ENCODE measurements around the gene SKIC2. TPM values are rescaled to one million over a fixed set of nuclear protein-coding genes. Genes with fewer than 3 reads are reported as not detected.
A peak's percentile ranks its signal among the peaks of the same experiment; 100 is the strongest.

Gene SKIC2
- total and polyA plus RNA-seq, 4 donors, result 28.1 to 78.0 (median 61.6) TPM

GRCh38 chr6:31927242-31927862 is 31.6 kb upstream of the SKIC2 start, which contains the start of gene C2:
Gene C2, plus strand, starts transcription at chr6:31927717. Its CDS starts 36 bp downstream, at chr6:31927753.
- ATAC-seq (ENCODE audit: insufficient read depth, low FRiP score), result peak; percentile 56
- no peak for TF ChIP-seq CTCF (IDR thresholded peaks at IDR 0.05; ENCODE audit: control extremely low read depth, extremely low read depth)
- peak within 1 kb of the TSS in 1 of 2 donors; percentile 81 for H3K27ac ChIP-seq (ENCODE audit: low read depth in 1 of 2, low read length in 1 of 2)
- H3K9me3 ChIP-seq (ENCODE audit: control insufficient read depth in 4 of 4, insufficient read depth in 3 of 4, low read length in 3 of 4), result no peaks in the 10 kb centered on the region
- H3K36me3 ChIP-seq (ENCODE audit: control insufficient read depth in 4 of 4, insufficient read depth in 4 of 4, low read length in 4 of 4), result no peaks in the 10 kb centered on the region
- H3K4me1 ChIP-seq (ENCODE audit: control insufficient read depth in 5 of 5, insufficient read depth in 5 of 5, low read length in 5 of 5), result no peaks in the 10 kb centered on the region
- peak within 1 kb of the TSS; percentile 29 for H3K4me3 ChIP-seq
- WGBS, 2 donors, result 58 to 73% methylated on average over 11 of the region's 11 CpGs
- H3K27me3 ChIP-seq (ENCODE audit: control insufficient read depth in 3 of 3, insufficient read depth in 3 of 3, low read length in 2 of 3), result no peaks in the 10 kb centered on the region
- H3K9ac ChIP-seq (ENCODE audit: insufficient read depth in 1 of 2, low read length in 2 of 2), result no peak within 1 kb of the TSS
- DNase-seq, result no peak

DNA sequence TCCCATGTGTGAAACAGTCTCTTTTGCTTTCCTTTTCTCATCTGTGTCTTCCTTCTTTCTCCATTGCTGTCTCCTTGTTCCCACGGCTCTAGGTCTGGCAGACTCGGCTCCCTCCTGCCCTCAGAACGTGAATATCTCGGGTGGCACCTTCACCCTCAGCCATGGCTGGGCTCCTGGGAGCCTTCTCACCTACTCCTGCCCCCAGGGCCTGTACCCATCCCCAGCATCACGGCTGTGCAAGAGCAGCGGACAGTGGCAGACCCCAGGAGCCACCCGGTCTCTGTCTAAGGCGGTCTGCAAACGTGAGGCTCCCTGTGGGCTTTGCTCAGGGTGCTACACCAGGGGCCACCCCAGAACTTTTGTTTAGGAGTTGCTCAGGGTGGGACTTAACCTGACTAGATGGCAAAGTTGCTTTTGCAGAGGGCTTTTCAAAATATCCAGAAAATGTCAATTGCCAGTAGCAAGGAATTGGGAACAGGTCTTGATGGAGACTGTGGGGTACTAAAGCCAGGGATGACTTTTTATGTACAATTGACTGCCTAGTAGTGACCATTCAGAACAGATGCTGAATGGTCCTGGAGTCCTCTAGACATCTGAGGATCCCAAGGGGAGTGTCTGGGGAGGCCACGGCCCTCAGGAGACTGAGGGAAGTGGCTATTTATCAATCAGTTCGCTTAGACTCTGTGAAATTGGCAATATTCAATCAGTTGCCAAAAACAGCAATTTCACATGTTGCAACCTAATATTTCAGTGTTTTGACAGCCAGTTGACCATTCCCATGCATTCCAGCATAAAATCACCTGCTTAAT is 30.9 kb upstream of the SKIC2 start:
- Histone ChIP-seq H3K27ac (ENCODE audit: low read depth in 1 of 2, low read length in 1 of 2) (peak overlapping the region in 1 of 2 donors; percentile 81), H3K9me3 (ENCODE audit: control insufficient read depth in 4 of 4, insufficient read depth in 3 of 4, low read length in 3 of 4) (no peaks in the 10 kb centered on the region), H3K4me3 (peak overlapping the region; percentile 29), H3K4me1 (ENCODE audit: control insufficient read depth in 5 of 5, insufficient read depth in 5 of 5, low read length in 5 of 5) (no peaks in the 10 kb centered on the region), H3K36me3 (ENCODE audit: control insufficient read depth in 4 of 4, insufficient read depth in 4 of 4, low read length in 4 of 4) (no peaks in the 10 kb centered on the region), H3K27me3 (ENCODE audit: control insufficient read depth in 3 of 3, insufficient read depth in 3 of 3, low read length in 2 of 3) (no peaks in the 10 kb centered on the region), H3K9ac (ENCODE audit: insufficient read depth in 1 of 2, low read length in 2 of 2) (no peak overlapping the region)
- WGBS, 2 donors, result 70 to 87% methylated on average over 11 of the region's 11 CpGs
- ATAC-seq (ENCODE audit: insufficient read depth, low FRiP score), result no peak
- no peak for DNase-seq
- TF ChIP-seq CTCF (IDR thresholded peaks at IDR 0.05; ENCODE audit: control extremely low read depth, extremely low read depth), result no peak

DNA sequence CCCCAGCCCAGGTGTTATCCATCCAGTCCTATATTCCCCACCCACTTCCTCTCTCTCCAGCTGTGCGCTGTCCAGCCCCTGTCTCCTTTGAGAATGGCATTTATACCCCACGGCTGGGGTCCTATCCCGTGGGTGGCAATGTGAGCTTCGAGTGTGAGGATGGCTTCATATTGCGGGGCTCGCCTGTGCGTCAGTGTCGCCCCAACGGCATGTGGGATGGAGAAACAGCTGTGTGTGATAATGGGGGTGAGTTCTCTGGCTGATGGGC is 30.4 kb upstream of the SKIC2 start:
- Histone ChIP-seq H3K9ac (ENCODE audit: insufficient read depth in 1 of 2, low read length in 2 of 2) (no peak overlapping the region), H3K27me3 (ENCODE audit: control insufficient read depth in 3 of 3, insufficient read depth in 3 of 3, low read length in 2 of 3) (no peaks in the 10 kb centered on the region), H3K36me3 (ENCODE audit: control insufficient read depth in 4 of 4, insufficient read depth in 4 of 4, low read length in 4 of 4) (no peaks in the 10 kb centered on the region), H3K4me3 (no peak overlapping the region), H3K27ac (ENCODE audit: low read depth in 1 of 2, low read length in 1 of 2) (no peak overlapping the region), H3K4me1 (ENCODE audit: control insufficient read depth in 5 of 5, insufficient read depth in 5 of 5, low read length in 5 of 5) (no peaks in the 10 kb centered on the region), H3K9me3 (ENCODE audit: control insufficient read depth in 4 of 4, insufficient read depth in 3 of 4, low read length in 3 of 4) (no peaks in the 10 kb centered on the region)
- ATAC-seq (ENCODE audit: insufficient read depth, low FRiP score), result no peak
- WGBS, 2 donors, result 82 to 85% methylated on average over 9 of the region's 9 CpGs
- TF ChIP-seq CTCF (IDR thresholded peaks at IDR 0.05; ENCODE audit: control extremely low read depth, extremely low read depth), result no peak
- DNase-seq, result no peak
